Smooth muscle cell (in vitro differentiated cells): Measurements from ENCODE around the gene NT5C3A. TPM values are rescaled to one million over a fixed set of nuclear protein-coding genes. Genes with fewer than 3 reads are reported as not detected.
A peak's percentile ranks its signal among the peaks of the same experiment; 100 is the strongest.

Experiments
- DNase-seq: peaks from one replicate; lab custom pipeline; 2025; ENCODE audit not compliant: unreplicated experiment; lab: John Stamatoyannopoulos, UW
- H2AFZ ChIP-seq: fragments of 200-600 bp; sonication (generic); 2 replicates; pipeline ENCODE4 v1.6.0; 2016; ENCODE audit warnings: antibody characterized with exemption, low read depth, mild to moderate bottlenecking
- H3F3A ChIP-seq: fragments of 200-600 bp; sonication (generic); 2 replicates; pipeline ENCODE4 v1.6.0; 2017; ENCODE audit warnings: antibody characterized with exemption, low read depth
- H3K27ac ChIP-seq: fragments of 200-600 bp; sonication (generic); 2 replicates; pipeline ENCODE4 v1.5.1; 2016; ENCODE audit warnings: low read depth, mild to moderate bottlenecking
- H3K27me3 ChIP-seq: fragments of 200-600 bp; sonication (generic); 2 replicates; pipeline ENCODE4 v1.6.1; 2016; ENCODE audit warnings: low read depth, mild to moderate bottlenecking
- H3K36me3 ChIP-seq: fragments of 200-600 bp; sonication (generic); 2 replicates; pipeline ENCODE4 v1.5.1; 2016; ENCODE audit warnings: low read depth
- H3K4me1 ChIP-seq: fragments of 200-600 bp; sonication (generic); 2 replicates; pipeline ENCODE4 v1.5.1; 2016; ENCODE audit warnings: low read depth
- H3K4me2 ChIP-seq: fragments of 200-600 bp; sonication (generic); 2 replicates; pipeline ENCODE4 v1.6.0; 2016; ENCODE audit warnings: mild to moderate bottlenecking
- H3K4me3 ChIP-seq: fragments of 200-600 bp; sonication (generic); 2 replicates; pipeline ENCODE4 v1.5.1; 2016; ENCODE audit warnings: mild to moderate bottlenecking
- H3K79me2 ChIP-seq: fragments of 200-600 bp; sonication (generic); 2 replicates; pipeline ENCODE4 v1.6.0; 2016; ENCODE audit warnings: low read depth, mild to moderate bottlenecking
- H3K9ac ChIP-seq: fragments of 200-600 bp; sonication (generic); 2 replicates; pipeline ENCODE4 v1.6.0; 2016; ENCODE audit warnings: low read depth
- H3K9me3 ChIP-seq: fragments of 200-600 bp; sonication (generic); replicated peaks from 2 replicates; pipeline ENCODE4 v1.5.1; 2016; ENCODE audit warnings: low read depth
- H4K20me1 ChIP-seq: fragments of 200-600 bp; sonication (generic); 2 replicates; pipeline ENCODE4 v1.6.0; 2016; ENCODE audit warnings: low read depth
- WGBS: methylation state at CpG from one replicate; pipeline ENCODE4 v1.1.7; 2016; ENCODE audit warnings: low lambda C conversion rate; 5-methylcytosine and 5-hydroxymethylcytosine counted together
- polyA plus RNA-seq: library from polyadenylated mRNA; unstranded; fragments of >200 nt; fragmentation: Nextera tagmentation; extraction: Ambion mirVana; gene quantifications from 2 replicates; pipeline ENCODE4 v1.2.1, GENCODE V29; 2016
- total RNA-seq: library from RNA; depleted of rRNA; stranded (reverse); fragments of >200 nt; gene quantifications from 2 replicates; pipeline ENCODE4 v1.2.3, GENCODE V29; 2014
- TF ChIP-seq, protein P1 (sequence below): fragments of 200-600 bp; sonication (generic); IDR thresholded peaks from 2 replicates; pipeline ENCODE4 v1.5.1; 2017; ENCODE audit warnings: borderline replicate concordance, mild to moderate bottlenecking, antibody characterized with exemption; ENCODE audit not compliant: insufficient read depth, poor library complexity, severe bottlenecking

Gene NT5C3A
- 16.5 and 25.4 TPM in 2 replicates for total RNA-seq
- 12.9 and 17.7 TPM in 2 replicates for polyA plus RNA-seq

DNA sequence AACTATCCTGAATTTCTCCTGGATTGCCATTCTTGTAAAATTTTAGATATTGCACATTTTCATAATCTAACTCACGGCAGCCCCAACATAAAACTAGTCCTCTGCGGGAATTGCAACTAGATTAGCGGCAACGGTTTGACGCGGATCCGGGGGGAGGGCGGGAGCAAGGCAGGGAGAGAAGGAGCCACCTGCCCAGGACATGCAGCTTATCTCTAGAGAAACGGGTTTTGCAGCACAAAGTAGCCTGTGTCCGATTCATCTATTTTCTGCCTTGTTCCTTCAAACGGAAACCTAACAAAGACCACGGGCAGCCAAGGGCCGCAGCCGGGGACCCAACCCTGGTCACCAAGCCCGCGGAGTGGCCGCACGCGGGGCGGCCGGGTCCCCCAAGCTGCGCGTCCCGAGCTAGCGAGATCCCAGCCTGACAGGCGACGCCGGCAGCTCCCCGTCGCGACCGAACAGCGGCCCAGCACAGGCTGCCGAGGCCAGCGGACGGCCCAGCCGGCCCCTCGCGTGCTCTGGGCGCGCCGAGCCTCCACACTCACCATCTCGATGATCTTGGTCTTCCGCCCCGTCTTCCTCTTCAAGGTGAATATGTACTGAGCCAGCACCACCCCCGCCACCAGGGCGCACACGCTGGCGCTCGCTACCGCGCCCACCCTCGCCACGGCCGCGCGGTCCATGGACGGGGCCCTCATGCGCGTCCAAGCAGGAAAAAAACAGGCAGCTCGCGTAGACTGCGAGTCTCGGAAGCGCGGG, at the start of gene NT5C3A:
Gene NT5C3A, minus strand, starts transcription at position 754 of the 759 bp plus-strand sequence. Its CDS starts 71 bp downstream, at position 683.
- H3K4me3 ChIP-seq, result peak within 1 kb of the TSS; percentile 81
- H3F3A ChIP-seq, result no peaks in the 10 kb centered on the region
- TF ChIP-seq, protein P1, sequence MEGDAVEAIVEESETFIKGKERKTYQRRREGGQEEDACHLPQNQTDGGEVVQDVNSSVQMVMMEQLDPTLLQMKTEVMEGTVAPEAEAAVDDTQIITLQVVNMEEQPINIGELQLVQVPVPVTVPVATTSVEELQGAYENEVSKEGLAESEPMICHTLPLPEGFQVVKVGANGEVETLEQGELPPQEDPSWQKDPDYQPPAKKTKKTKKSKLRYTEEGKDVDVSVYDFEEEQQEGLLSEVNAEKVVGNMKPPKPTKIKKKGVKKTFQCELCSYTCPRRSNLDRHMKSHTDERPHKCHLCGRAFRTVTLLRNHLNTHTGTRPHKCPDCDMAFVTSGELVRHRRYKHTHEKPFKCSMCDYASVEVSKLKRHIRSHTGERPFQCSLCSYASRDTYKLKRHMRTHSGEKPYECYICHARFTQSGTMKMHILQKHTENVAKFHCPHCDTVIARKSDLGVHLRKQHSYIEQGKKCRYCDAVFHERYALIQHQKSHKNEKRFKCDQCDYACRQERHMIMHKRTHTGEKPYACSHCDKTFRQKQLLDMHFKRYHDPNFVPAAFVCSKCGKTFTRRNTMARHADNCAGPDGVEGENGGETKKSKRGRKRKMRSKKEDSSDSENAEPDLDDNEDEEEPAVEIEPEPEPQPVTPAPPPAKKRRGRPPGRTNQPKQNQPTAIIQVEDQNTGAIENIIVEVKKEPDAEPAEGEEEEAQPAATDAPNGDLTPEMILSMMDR, result no peak
- H3K27me3 ChIP-seq, result no peaks in the 10 kb centered on the region
- H3K4me1 ChIP-seq, result peaks cover 22% of the 10 kb centered on the region
- H4K20me1 ChIP-seq, result peaks cover 19% of the 10 kb centered on the region
- 1% methylated on average over 61 of the region's 66 CpGs for WGBS
- no peaks in the 10 kb centered on the region for H3K36me3 ChIP-seq
- DNase-seq, result no peak
- H3K9ac ChIP-seq, result peak within 1 kb of the TSS; percentile 80
- H3K4me2 ChIP-seq, result peak within 1 kb of the TSS; percentile 94
- H2AFZ ChIP-seq, result peak within 1 kb of the TSS; percentile 92
- peaks cover 46% of the 10 kb centered on the region for H3K79me2 ChIP-seq
- peak within 1 kb of the TSS; percentile 76 for H3K27ac ChIP-seq
- H3K9me3 ChIP-seq, result no peaks in the 10 kb centered on the region

DNA sequence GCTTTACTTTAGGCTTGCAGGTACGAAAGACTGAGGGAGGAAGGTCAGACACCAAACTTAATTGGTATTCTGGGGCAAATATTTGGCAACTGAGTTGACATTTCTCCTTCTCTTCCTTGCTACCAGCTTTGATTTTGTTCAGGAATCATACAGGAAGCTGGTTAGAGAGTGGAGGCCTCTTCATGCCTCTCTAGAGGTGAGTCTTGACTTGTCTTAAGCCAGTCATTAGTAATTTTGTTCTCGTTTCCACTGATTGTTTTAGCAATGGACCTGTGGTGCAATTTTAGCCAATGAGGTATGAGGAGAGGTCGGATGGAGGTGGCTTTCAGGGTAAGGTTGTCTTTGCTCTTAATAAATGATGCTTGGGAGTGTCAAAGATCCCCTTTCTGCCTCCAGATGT, 49.0 kb upstream of the NT5C3A start:
- peaks cover 20% of the 10 kb centered on the region for H3K4me1 ChIP-seq
- WGBS, result 68% methylated on average over 3 of the region's 3 CpGs

DNA sequence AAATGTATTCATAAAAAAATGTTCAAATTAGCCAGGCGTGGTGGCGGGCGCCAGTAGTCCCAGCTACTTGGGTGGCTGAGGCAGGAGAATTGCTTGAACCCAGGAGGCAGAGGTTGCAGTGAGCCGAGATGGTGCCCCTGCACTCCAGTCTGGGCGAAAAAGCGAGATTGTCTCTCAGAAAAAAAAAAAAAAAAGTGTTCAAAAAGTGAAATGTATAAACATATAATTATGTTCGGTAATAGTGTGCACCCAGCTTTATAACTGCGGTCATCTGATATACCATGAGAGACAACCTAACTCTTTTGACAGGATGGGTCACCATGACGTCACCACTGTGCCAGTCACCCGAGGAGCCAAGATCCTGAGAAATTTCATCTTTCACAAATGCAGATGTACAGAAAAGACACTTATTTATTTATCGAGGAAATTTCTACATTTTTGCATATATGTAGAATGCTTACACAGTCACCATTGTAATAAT, 47.2 kb upstream of the NT5C3A start:
- TF ChIP-seq, protein P1, result no peak
- Histone ChIP-seq H4K20me1 (peaks cover 33% of the 10 kb centered on the region), H3F3A (no peaks in the 10 kb centered on the region), H3K9ac (peak overlapping the region; percentile 56), H3K27me3 (no peaks in the 10 kb centered on the region), H3K79me2 (peaks cover 42% of the 10 kb centered on the region), H3K4me2 (peak overlapping the region; percentile 93), H3K27ac (no peak overlapping the region), H3K4me3 (peak overlapping the region; percentile 95), H3K9me3 (no peaks in the 10 kb centered on the region), H3K4me1 (peaks cover 20% of the 10 kb centered on the region), H2AFZ (peak overlapping the region; percentile 97), H3K36me3 (no peaks in the 10 kb centered on the region)
- WGBS, result 37% methylated on average over 11 of the region's 11 CpGs
- no peak for DNase-seq

More for the DNA sequence above, 49.0 kb upstream of the NT5C3A start:
- Histone ChIP-seq H3K4me2 (no peak overlapping the region), H3K79me2 (peaks cover 24% of the 10 kb centered on the region), H3K4me3 (no peak overlapping the region), H3K9ac (no peak overlapping the region), H3K27me3 (no peaks in the 10 kb centered on the region), H3K9me3 (no peaks in the 10 kb centered on the region), H3K27ac (no peak overlapping the region), H4K20me1 (peaks cover 16% of the 10 kb centered on the region), H3F3A (no peaks in the 10 kb centered on the region), H3K36me3 (no peaks in the 10 kb centered on the region), H2AFZ (no peak overlapping the region)
- no peak for DNase-seq
- TF ChIP-seq, protein P1, result no peak
